ENCODE results near the gene IMMP2L. TPM values are rescaled to one million over a fixed set of nuclear protein-coding genes. Genes with fewer than 3 reads are reported as not detected.

IMMP2L gene
- total and polyA plus RNA-seq, 2 of the 8 experiments (the other 6 are each of a cell fraction or from before 2014, with no cell fraction given): 2.3 to 10.1 TPM

GRCh38 chr7:111473449-111474198 is 88.7 kb downstream of the IMMP2L start:
- no peak overlapping the region for H4K5ac ChIP-seq (ENCODE audit: insufficient read length, low read depth, low read length)
- no peaks in the 10 kb centered on the region for H3K9me3 ChIP-seq (ENCODE audit: insufficient read depth in 2 of 2, low read depth in 1 of 2, low read length in 1 of 2)
- no peak overlapping the region for H3K4ac ChIP-seq (replicated peaks; ENCODE audit: insufficient read length, low read depth, low read length)
- H3K4me1 ChIP-seq (replicated peaks in 1 of 4; ENCODE audit: control insufficient read depth in 3 of 4, insufficient read depth in 4 of 4, low read length in 3 of 4): no peaks in the 10 kb centered on the region
- TF ChIP-seq ASH2L (IDR thresholded peaks at IDR 0.05; ENCODE audit: low read length) (no peak), CBX8 (IDR thresholded peaks at IDR 0.05; ENCODE audit: borderline replicate concordance, low read depth, low read length) (no peak), RNF2 (IDR thresholded peaks at IDR 0.05; ENCODE audit: borderline replicate concordance, low read depth, low read length, missing control alignments, poor library complexity, severe bottlenecking) (no peak), MAX (IDR thresholded peaks at IDR 0.05) (no peak), HDAC6 (IDR thresholded peaks at IDR 0.05; ENCODE audit: low read depth, low read length) (no peak), SIRT6 (IDR thresholded peaks at IDR 0.05; ENCODE audit: low read length) (no peak), SP2 (IDR thresholded peaks at IDR 0.05; ENCODE audit: low read length) (no peak)
- H3K27me3 ChIP-seq (replicated peaks in 1 of 4; ENCODE audit: control insufficient read depth in 3 of 4, extremely low read depth in 1 of 4, insufficient read depth in 3 of 4, low read length in 3 of 4): no peaks in the 10 kb centered on the region
- no peak overlapping the region for H3K56ac ChIP-seq (replicated peaks; ENCODE audit: insufficient read length, low read depth, low read length)
- no peaks in the 10 kb centered on the region for H3K36me3 ChIP-seq (ENCODE audit: control insufficient read depth in 2 of 4, insufficient read depth in 4 of 4, low read length in 3 of 4)
- DNase-seq (ENCODE audit: low read depth in 1 of 2, low spot score in 2 of 2) (no peak), FAIRE-seq (no peak)
- no peaks in the 10 kb centered on the region for H3K79me2 ChIP-seq (ENCODE audit: control insufficient read depth in 1 of 2, insufficient read depth in 2 of 2, low read length in 2 of 2)
- H2BK120ac ChIP-seq (replicated peaks; ENCODE audit: low read depth, low read length): no peak overlapping the region
- no peak overlapping the region for H3K4me2 ChIP-seq (ENCODE audit: insufficient read depth in 1 of 2, low read depth in 2 of 2, low read length in 2 of 2)
- POLR2A ChIA-PET (ENCODE audit: partially characterized antibody): no interaction called here
- no peak overlapping the region for H2BK5ac ChIP-seq (ENCODE audit: low read depth, low read length)
- H3K9ac ChIP-seq (replicated peaks in 1 of 4; ENCODE audit: extremely low read depth in 1 of 4, low read depth in 3 of 4, low read length in 3 of 4): no peak overlapping the region
- no peak overlapping the region for H4K91ac ChIP-seq (replicated peaks; ENCODE audit: insufficient read length, low read length)
- no peak overlapping the region for H3K27ac ChIP-seq (ENCODE audit: low read depth, low read length)
- H2BK12ac ChIP-seq (ENCODE audit: low read depth, low read length): no peak overlapping the region
- H4K8ac ChIP-seq (ENCODE audit: extremely low read depth, insufficient read depth, low read length): no peak overlapping the region
- no peaks in the 10 kb centered on the region for H4K20me1 ChIP-seq (replicated peaks in 1 of 2; ENCODE audit: control insufficient read depth in 1 of 2, insufficient read depth in 2 of 2, low read length in 2 of 2)
- no peak overlapping the region for H2BK15ac ChIP-seq (ENCODE audit: low read length)
- H3K4me3 ChIP-seq (ENCODE audit: extremely low read depth in 1 of 4, insufficient read depth in 2 of 4, low read depth in 3 of 4, low read length in 4 of 4): no peak overlapping the region
- H3K14ac ChIP-seq (ENCODE audit: insufficient read length): no peak overlapping the region
- CTCF ChIA-PET (ENCODE audit: partially characterized antibody): interaction anchor here (0.8 to 1.1 kb wide), 3 partner anchors 20 to 1022 kb away, joined by 3 to 4 read pairs (median 4); no protein-coding TSS in a partner anchor
- no peak overlapping the region for H2BK20ac ChIP-seq (ENCODE audit: low read length)
- no peaks in the 10 kb centered on the region for H3K79me1 ChIP-seq (ENCODE audit: low read depth, low read length)
- WGBS, 2 experiments (ENCODE audit: extremely low coverage in 1 of 2, insufficient coverage in 1 of 2, insufficient read length in 1 of 2, insufficient replicate concordance in 2 of 2, low coverage in 1 of 2, low lambda C conversion rate in 2 of 2, missing lambda C conversion rate in 1 of 2): 97% methylated on average over 2 of the region's 2 CpGs; no CpG with 5 or more reads in 1 of the 2 experiments
- no peak overlapping the region for H3K23ac ChIP-seq (ENCODE audit: insufficient read length)
- no peak overlapping the region for H2AK5ac ChIP-seq (ENCODE audit: low read depth, low read length)
- H2AFZ ChIP-seq (ENCODE audit: low read length): no peak overlapping the region
- H3K23me2 ChIP-seq (ENCODE audit: low read depth, low read length): no peaks in the 10 kb centered on the region
- no peak overlapping the region for H3K18ac ChIP-seq (ENCODE audit: extremely low read depth, low read length)

All from H1 (cell line).